ENCODE data around the gene RFX1. TPM values are rescaled to one million over a fixed set of nuclear protein-coding genes. Genes with fewer than 3 reads are reported as not detected.

RFX1 gene
- total RNA-seq, 1 donor from 2014 or later, result 15.2 TPM

DNA sequence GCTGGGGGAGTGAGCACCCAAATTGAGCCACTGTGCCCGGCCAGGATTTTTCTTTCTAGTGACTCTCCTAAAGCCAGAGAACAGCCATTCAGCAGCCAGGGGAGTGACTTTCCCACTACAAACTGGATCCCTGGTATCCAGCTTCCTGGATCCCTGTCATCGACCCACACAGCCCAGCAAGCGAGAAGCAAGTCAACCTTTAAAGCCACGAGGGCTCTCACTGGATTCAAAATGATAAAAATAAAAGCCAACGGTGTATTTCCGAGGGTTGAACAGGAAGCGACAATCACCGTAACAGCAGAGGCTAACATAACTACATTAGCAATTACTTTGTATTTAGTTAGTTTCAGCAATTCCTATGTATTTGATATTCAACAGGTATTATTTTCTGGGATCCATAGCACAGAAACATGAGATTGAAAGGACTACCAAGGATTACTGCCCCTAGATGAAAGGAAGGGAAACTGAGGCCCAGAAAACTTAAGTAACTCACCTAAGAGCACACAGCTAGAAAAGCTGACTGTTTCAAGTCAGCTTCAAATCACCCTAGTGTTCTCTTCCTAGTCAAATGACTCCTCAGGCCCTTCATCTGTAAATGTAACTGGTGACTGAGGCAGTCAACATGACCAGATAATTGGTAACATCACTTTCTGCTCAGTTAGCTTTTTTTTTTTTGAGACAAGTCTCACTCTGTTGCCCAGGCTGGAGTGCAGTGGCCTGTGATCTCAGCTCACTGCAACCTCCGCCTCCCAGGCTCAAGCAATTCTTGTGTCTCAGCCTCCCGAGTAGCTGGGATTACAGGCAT is 2.7 kb downstream of the RFX1 start:
- Histone ChIP-seq H3K36me3 (peaks cover 11% of the 10 kb centered on the region), H3K27me3 (ENCODE audit: low read depth) (no peaks in the 10 kb centered on the region), H3K27ac (replicated peaks) (peak overlapping the region; percentile 99), H3K4me1 (peaks cover 60% of the 10 kb centered on the region), H3K4me3 (no peak overlapping the region), H3K9me3 (replicated peaks) (peaks cover 9% of the 10 kb centered on the region)
- peak; percentile 16 for DNase-seq
- TF ChIP-seq, protein P1, sequence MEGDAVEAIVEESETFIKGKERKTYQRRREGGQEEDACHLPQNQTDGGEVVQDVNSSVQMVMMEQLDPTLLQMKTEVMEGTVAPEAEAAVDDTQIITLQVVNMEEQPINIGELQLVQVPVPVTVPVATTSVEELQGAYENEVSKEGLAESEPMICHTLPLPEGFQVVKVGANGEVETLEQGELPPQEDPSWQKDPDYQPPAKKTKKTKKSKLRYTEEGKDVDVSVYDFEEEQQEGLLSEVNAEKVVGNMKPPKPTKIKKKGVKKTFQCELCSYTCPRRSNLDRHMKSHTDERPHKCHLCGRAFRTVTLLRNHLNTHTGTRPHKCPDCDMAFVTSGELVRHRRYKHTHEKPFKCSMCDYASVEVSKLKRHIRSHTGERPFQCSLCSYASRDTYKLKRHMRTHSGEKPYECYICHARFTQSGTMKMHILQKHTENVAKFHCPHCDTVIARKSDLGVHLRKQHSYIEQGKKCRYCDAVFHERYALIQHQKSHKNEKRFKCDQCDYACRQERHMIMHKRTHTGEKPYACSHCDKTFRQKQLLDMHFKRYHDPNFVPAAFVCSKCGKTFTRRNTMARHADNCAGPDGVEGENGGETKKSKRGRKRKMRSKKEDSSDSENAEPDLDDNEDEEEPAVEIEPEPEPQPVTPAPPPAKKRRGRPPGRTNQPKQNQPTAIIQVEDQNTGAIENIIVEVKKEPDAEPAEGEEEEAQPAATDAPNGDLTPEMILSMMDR (IDR thresholded peaks at IDR 0.05; ENCODE audit: borderline replicate concordance), result no peak
- intact Hi-C loops (cut with micrococcal nuclease), result no loop called here

DNA sequence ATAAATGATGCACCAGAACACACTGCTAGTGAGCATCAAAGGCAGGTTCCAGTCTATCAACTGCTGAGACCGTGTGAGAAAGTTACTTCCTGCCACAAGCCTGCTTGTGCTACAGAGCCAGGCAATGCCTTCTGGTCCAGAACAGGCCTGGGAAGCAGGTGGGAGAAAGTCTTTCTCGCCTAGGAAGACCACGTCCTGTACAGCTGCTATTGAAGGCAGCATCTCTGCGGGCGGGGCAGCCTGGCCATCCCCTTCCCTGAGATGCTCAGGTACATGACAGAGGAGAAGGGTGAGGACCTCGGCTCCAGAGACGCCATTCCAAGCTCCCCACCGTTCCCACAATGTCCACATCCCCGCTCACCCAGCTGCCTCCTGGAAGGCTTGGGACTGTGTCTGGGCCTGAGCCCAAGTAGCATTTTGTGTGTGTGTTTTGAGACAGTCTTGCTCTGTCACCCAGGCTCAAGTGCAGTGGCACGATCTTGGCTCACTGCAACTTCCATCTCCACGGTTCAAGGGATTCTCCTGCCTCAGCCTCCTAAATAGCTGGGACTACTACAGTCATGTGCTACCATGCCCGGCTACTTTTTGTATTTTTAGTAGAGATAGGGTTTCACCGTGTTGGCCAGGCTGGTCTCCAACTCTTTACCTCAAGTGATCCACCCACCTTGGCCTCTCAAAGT is 3.4 kb downstream of the RFX1 start:
- intact Hi-C loops (cut with micrococcal nuclease), result no loop called here
- no peak overlapping the region for H3K4me3 ChIP-seq
- TF ChIP-seq, protein P1 (IDR thresholded peaks at IDR 0.05; ENCODE audit: borderline replicate concordance), result no peak

DNA sequence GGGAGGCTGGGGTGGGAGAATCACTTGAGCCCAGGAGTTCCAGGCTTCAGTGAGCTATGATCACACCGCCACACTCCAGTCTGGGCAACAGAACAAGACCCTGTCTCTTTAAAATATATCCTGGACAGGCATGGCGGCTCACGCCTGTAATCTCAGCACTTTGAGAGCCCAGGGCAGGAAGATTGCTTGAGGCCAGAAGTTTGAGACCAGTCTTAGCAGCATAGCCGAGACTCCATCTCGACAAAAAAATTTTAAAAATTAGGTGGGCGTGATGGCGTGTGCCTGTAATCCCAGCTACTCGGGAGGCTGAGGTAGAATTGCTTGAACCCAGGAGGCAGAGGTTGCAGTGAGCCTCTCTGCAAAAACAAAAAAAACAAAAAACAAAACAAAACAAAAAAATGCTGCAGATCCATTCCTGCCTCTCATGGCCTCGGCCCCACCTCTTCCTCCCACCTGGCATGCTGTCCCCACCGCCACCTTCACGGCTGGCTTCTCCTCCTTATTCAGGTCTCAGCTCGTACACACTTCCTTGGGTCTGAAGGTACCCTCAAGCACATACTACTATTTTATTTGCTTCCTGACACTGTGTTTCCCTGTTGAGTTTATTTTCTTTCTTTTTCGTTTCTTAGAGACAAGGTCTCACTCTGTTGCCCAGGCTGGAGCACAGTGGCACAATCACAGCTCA is 5.3 kb downstream of the RFX1 start:
- peaks cover 19% of the 10 kb centered on the region for H3K36me3 ChIP-seq
- H3K4me3 ChIP-seq, result no peak overlapping the region
- H3K27ac ChIP-seq (replicated peaks), result no peak overlapping the region
- H3K27me3 ChIP-seq (ENCODE audit: low read depth), result no peaks in the 10 kb centered on the region
- peaks cover 50% of the 10 kb centered on the region for H3K4me1 ChIP-seq
- peak; percentile 9 for DNase-seq
- intact Hi-C loops (cut with micrococcal nuclease), result no loop called here
- TF ChIP-seq, protein P1 (IDR thresholded peaks at IDR 0.05; ENCODE audit: borderline replicate concordance), result no peak
- H3K9me3 ChIP-seq (replicated peaks), result peaks cover 9% of the 10 kb centered on the region

More for the DNA sequence above, 3.4 kb downstream of the RFX1 start:
- H3K9me3 ChIP-seq (replicated peaks), result peaks cover 9% of the 10 kb centered on the region
- H3K27me3 ChIP-seq (ENCODE audit: low read depth), result no peaks in the 10 kb centered on the region
- H3K27ac ChIP-seq (replicated peaks), result peak overlapping the region; percentile 99
- DNase-seq, result peak; percentile 9
- H3K4me1 ChIP-seq, result peaks cover 60% of the 10 kb centered on the region
- peaks cover 11% of the 10 kb centered on the region for H3K36me3 ChIP-seq

DNA sequence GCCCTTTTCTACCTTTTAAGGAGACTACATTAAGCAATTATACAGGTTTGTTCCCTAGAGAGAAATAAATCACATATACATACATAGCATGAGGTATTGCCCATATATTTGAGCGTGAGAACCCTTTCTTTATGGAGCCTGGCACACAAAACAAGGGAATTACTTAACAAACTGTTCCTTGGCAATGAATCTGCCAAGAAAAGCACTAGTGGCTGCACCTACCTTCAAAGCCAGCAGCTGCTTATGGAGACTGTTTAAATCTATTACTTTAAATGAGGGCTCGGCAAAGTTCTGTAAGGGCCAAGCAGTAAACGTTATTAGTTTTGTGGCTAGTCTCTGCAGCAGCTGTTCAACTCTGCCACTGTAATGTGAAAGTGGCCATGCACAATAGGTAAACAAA is 7.0 kb downstream of the RFX1 start:
- Histone ChIP-seq H3K4me1 (peaks cover 43% of the 10 kb centered on the region), H3K27me3 (ENCODE audit: low read depth) (no peaks in the 10 kb centered on the region), H3K27ac (replicated peaks) (no peak overlapping the region), H3K4me3 (no peak overlapping the region), H3K9me3 (replicated peaks) (peaks cover 9% of the 10 kb centered on the region), H3K36me3 (peaks cover 19% of the 10 kb centered on the region)
- TF ChIP-seq, protein P1 (IDR thresholded peaks at IDR 0.05; ENCODE audit: borderline replicate concordance), result no peak
- no peak for DNase-seq
- intact Hi-C loops (cut with micrococcal nuclease), result no loop called here

DNA sequence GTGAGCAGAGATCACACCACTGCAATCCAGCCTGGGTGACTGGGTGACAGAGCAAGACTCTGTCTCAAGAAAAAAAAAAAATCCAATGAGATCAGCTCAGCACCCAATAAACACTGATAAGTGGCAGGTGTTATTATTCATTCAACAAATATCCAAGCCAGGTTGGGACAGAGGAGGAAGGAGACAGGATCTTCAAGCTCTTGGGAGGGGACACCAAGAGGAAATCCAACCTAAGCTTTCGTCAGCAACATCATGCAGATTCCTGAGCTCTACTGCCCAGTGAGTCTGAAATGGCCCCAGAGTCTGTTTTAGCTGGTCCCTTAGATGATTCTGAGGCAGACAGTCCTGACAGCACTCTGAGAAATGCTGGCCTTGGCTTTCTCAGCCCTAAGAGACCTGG is 7.7 kb downstream of the RFX1 start:
- Histone ChIP-seq H3K4me3 (no peak overlapping the region), H3K9me3 (replicated peaks) (peaks cover 9% of the 10 kb centered on the region), H3K27ac (replicated peaks) (no peak overlapping the region), H3K36me3 (peaks cover 19% of the 10 kb centered on the region), H3K27me3 (ENCODE audit: low read depth) (no peaks in the 10 kb centered on the region), H3K4me1 (peaks cover 36% of the 10 kb centered on the region)
- intact Hi-C loops (cut with micrococcal nuclease), result no loop called here
- TF ChIP-seq, protein P1 (IDR thresholded peaks at IDR 0.05; ENCODE audit: borderline replicate concordance), result no peak
- DNase-seq, result no peak
